GM18517 (cell line): Measurements from ENCODE around the gene PNMA6F.
"Not testable (repeated sequence)": the region's sequence is repeated elsewhere in the genome, so short reads cannot be mapped to it uniquely, and the experiment has no call there.

ENCODE experiments used
- ATAC-seq: cut with Tn5 transposase; IDR thresholded peaks from one replicate; pipeline ENCODE4 v1.9.1; 2021; ENCODE audit warnings: mild to moderate bottlenecking, moderate library complexity; ENCODE audit not compliant: unreplicated experiment

PNMA6F gene

DNA sequence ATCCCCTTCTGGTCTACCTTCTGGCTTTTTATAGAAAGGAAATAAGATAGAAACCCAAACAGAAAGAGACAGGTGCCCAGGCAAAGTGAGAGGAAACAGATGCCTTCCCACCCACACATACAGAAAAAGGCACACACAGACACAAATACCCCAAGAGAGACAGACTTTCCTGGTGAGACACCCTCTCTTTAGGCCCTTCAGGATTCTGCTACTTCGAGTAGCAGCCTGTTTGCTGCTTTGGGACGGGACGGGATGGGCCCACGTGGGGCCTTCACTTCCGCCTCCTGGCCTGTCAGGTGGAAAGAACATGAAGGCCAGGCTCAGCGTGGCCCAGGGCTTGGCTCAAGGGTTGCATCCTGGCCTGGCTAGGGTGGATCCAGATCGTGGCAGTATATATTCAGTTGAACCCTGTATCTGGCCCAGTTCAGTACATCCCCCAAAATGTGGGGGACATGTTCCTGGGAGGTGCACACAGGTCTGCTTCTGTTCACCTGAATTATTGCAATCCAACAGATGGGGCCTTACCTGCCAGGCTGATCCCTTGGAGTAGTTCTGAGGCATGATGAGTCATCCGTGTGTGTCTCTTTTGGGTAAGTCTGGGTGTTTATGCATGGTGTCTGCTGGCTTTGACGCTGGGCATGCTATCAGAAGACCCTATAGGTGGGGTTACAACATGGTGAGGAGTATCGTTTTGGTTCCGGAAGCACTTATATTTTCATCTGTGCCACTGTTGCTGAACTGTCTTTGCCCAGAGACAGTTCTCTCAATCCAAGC lies 14.7 kb upstream of the PNMA6F start:
- ATAC-seq = peak; percentile 60

DNA sequence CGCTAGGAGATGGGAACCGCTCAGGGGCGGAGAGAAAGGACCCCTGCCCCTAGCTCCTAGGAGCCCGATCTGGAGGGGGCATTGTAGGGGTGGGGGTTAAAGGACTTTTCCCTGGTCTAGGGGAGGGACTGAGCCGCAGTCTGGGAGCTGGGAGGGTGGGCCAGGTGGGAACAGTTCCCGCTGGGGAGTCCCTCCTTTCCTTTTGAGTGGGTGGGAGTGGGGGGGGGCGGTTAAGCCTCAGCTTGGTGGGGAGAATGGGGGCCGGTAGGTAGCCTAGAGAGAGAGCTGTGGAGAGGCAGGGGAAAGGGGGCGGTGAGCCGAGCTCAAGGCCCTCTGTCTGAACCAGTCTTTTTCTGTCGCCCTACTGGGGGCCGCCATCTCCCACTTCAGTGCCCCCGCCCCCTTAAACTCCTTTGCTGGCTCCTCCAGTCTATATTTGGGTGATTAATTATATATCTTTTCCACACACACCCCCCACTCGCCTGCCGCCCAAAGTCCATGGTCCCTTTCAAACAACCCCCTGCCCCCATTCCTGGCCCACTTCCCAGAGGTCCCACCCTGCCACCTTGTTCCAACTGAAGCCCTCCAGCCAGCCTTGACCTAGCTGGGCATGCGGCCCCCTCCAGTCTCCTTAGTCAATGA lies 13.2 kb upstream of the PNMA6F start:
- no peak for ATAC-seq

DNA sequence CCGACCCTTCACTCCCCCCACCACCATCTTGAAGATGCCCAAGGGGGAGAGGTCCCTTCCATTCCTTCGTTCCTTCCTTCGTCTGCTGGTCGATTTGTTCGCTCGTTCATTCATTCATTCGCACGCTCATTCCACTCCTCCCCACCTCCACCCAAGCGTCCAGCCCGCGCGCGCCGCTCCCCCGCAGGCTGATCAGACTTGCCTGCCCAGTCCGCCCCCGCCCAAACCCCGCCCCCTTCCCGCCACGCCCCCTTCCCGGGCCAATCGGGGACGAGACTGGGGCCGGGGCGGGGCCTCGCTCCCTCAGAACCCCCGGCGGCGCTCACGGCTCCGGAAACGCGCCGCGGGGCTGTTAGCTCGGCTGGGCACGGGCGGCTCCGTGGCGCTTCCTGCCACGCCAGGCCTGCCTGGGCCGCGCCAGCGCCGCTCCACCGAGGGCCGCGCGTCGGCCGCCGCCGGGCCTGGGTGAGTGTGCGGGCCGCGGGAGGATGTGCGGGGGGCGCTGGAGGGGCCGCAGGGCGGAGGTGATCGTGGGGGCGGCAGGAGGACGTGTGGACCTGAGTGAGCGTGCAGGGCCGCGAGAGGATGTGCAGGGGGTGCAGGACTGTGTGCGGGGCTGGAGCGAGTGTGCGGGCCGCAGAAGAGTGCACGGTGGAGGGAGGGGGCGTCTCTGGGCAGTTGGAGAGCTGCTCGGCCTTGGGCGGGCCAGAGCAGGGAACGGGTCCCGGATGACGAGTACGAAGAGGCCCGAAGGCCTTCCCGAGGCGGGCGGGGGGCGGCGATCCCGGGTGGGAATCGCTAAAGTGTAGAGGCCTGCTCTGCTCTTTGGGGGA lies 12.5 kb upstream of the PNMA6F start, which contains the start of gene ZNF275:
TSS of gene ZNF275 (plus strand) at position 333 of the 833 bp plus-strand sequence. CDS start 2,527 bp downstream, outside the sequence.
- peak; percentile 52 for ATAC-seq

DNA sequence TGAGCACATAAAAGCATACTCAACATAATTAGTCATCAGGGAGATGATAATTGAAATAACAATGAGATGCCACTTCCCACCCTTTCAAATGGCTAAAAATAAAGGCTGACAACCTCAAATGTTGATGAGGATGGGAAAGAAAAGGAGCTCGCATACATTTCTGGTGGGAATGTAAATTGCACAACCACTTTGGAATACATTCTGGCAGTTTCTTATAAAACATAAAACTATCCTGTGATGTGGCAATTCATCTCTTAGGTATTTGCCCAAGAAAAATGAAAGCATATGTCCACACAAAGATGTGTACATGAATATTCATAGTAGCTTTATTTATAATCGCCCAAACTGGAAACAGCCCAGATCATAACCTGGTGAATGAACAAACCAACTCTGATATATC lies 11.7 kb upstream of the PNMA6F start:
- no peak for ATAC-seq

DNA sequence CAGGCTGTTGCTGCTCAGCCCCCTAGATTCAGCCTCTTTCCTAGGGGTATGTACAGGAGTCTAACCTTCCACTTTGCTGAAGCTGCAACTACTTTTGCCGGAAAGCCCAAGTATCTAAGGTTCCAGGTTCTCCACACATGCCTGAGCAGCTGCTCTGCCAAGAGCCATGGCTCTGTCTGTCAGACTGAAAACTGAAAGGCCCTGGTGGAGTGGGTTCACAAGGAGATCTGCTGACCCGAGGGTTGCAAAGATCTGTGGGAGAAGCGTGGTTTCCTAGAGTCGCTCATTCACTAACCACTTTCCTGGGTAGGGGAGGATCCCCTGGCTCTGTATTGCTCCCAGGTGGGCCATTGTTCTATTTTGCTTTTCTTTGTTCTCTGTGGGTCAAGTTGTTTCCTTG lies 6.0 kb upstream of the PNMA6F start:
- no peak for ATAC-seq

DNA sequence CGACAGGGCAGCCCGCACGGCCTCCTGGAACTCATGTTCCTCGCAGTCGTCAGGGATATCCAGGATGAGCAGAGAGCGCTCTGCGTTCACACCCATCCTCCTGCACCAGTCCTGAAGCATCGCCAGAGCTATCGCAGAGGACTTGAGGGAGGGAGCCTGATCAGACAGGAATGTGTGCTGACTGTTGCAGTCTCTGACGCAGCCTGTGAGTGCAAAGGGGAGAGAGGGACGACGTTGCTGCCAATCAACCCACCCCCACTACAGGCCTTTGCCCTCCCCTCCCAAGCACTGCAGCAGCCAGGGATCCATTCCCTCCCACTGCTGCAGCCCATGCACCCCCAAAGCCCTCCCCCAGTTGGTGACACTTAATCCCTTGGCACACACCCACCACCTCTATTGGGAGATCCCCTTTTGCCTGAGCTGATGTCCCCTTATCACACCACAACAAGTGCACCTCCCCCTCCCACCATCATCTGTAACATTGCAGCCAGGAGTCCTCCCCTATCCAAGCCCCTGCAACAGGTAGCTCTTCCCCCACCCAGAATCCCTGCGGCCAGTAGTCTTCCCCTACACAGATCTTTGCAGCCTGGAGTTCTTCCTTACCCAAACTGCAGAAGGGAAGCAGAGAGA lies 897 bp downstream of the PNMA6F start:
- no peak for ATAC-seq

DNA sequence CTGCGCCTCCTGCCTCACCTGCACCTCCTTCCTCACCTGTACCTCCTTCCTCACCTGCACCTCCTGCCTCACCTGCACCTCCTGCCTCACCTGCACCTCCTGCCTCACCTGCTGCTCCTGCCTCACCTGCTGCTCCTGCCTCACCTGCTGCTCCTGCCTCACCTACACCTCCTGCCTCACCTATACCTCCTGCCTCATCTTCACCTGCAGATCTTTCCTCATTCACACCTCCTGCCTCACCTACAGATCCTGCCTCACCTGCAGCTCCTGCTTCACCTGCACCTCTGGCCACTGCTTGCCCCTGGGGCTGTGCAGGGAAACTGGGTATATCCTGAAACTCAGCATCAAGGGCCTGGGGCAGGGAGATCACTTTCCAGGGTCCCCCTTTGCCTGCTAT lies 1.5 kb downstream of the PNMA6F start:
- ATAC-seq = not testable (repeated sequence)

DNA sequence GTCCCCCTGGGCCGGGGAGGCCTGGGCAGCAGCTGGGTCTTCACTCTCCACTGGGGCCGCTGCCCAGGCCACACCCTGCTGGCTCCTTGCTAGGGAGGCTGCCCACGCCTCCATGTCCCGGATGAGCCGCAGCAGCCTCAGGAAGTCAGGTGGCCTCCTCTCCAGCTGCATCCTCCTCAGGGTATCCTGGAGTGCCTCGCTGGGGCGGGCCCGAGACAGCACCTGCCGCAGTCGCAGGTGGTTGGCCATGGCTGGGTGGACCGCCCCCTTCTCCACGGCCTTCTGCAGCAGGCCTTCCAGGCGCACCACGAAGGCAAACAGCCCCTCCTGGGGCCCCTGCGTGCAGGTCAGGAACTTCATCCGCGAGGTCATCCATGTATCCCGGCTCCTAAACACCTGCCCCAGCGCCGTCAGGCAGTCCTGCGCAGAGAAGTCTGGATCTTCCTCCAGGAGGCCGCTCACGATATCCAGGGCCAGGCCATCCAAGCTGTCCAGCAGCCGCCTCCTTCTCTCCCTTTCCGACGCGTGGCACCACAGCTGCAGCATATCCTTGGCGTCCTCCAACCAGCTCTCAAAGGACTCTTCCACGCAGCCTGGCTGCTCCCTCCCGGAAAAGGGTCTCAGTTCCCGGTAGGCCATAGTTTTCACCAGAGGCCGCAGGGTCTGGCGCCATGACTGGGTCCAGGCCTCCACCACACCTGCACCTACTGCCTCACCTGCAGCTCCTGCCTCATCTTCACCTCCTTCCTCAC lies 2.1 kb downstream of the PNMA6F start:
- ATAC-seq = no peak

DNA sequence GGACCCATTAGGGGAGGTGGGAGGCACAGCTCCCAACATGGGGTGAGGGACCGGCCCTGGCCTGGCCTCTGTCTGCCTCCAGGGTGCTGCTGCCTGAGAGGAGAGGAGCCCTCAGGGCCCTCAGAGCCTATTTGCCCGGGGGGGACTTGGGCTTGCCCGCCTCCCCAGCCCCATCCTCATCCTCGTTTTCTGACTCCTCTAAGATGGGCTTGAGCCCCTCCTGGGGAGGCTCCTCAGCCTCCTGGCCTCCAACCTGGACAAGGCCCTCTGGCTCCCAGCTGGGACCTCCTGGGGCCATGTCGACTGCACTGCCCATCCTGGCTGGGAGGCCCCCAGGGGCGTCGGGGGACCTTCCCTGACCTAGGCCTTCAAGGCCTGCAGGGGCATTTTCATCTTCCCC lies 2.8 kb downstream of the PNMA6F start:
- no peak for ATAC-seq

DNA sequence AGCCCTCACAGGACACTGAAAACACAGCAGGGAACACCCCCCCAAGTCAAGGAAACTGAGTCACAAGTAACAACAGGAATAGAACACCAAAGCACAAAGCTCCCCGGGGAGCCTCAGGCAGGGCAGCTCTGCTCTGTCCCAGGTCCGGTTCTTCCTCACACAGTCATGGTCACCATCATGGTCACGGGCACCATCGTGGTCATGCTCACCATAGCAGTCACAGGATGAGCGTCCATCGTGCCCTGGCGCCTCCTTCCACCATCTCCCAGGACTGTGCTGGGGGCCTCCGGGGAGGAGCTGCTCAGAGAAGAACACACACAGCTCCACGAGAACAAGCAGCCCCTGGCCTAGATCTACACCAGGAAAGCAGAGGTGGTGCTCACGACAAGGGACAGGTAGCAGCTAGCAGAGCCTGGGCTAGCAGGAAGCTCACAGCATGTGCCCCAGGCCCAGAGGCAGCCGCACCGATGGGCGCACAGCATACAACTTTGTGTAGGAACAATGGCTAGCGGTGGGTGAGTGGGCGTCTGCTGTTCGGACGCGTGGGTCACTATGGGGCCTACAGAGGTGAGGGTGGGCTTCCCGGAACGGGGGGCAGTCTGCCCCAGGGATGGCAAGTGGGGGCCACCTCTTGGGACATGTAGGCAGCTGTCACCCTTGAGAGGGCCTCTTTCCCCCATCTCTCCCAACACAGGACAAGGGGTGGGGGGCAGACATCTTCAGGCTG lies 3.4 kb downstream of the PNMA6F start:
- ATAC-seq = no peak

DNA sequence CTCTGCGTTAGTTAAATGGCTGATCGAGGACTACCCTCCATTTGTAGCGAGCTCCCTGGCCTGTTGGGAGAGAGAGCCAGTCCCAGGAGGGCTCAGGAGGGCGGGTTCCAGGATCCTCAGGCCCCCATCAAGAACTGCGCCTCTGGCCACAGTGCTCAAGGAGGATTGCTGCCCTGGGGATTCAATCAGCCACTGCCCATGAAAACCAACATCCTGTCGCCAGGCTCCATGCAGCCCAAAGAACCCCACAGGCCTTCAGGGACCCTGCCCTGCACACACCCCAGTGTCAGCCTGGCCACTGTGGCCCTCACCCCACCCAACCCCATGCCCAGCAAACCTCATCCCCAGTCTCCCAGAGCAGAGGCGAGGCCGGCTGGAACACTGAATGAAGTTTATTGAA lies 4.3 kb downstream of the PNMA6F start:
- no peak for ATAC-seq

DNA sequence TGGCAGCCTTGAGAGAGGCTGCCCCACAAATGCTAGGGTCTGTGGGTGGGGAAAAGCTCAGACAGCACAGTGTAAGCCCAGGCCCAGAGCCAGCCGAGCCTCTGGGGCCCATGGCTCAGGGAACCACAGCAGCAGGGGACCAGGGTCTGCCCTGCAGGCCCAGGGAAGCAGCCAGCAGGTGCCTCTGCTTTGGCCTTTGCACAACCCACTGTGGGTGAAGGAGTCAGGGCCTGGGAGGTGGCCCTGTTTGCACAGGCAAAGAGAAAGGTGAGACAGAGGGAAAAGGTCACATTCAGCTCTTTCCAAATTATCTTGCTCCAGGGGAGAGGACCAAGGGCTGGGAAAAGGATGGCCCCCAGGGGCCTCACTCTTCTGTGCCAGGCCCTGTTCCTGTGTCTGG lies 8.7 kb downstream of the PNMA6F start:
- ATAC-seq = no peak

DNA sequence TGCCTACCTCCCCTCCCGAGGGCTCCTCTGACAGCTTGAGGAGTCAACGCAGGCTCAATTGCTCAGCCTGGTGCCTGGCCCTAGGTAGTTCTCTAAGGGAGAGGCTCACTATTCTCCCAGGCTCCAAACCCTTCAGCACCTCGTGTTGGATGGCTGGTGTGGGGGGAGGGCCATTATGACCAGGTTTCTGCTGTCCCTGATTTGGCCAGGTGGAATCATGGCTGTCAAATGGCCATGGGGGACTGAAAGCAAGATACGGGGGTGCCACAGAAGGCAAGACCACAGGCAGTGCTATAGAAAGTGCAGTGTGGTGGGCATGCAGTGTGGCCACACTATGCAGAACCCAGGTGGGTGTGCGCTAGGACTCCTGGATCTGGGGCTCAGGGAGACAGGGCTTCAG lies 9.5 kb downstream of the PNMA6F start:
- ATAC-seq = no peak

DNA sequence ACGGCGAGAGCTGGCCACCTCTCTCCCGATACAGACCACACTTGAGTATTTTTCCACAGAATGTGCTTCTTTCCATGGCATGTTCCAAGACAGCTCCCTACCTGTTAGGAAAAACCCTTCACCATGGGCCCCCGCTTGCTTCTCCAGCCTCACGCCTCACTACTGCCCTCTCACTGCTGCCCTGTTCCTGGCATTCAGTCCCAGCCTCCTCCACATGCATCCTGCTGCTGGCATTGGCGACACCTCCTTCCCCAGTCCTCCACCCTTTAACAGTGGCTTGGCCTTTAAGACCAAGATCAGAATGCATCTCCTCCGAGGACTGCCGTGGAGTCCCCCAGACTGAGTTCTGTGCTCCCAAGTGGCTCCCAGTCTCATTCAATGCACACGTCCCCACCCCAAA lies 10.7 kb downstream of the PNMA6F start:
- ATAC-seq = no peak

DNA sequence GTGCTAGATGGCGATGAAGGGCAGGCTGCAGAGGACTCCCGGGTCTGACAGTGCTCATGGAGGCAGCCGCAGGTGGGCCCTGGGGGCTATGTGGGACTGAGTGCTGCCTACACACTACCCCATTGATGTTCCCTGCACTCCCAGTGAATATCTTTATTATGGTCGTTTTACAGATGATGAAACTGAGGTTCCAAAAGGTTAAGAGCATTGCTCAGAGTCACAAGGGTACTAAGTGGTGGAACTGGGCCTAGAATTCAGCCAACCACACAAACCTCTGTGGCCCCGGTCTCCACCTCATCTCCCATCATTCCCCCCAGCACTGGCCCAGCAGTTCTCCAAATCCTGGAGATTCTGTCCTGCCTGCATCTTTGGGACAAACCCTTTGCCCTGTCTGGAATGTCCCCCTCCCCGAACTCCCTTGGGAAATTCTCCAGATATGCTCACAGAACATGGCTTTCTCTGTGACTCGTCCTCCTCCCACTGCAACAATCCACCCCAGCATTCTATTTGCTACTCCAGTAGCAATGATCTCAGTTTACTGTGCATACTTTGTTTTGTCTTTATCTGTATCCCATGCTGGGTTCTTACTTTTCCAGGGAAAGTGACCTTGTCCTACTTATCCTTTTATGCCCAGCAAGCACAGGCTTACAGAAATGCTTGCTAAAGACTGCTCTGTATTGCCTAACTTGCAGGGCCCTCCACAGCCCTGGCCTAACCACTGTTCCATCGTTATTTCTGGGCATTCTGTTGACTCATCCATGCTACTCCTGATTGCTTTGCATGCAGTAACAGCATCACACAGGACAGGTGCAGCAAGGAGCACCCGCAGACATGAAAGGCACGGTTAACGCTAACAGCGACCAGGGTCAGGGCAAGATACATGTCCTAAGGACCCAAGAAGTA lies 14.0 kb downstream of the PNMA6F start:
- ATAC-seq = no peak

DNA sequence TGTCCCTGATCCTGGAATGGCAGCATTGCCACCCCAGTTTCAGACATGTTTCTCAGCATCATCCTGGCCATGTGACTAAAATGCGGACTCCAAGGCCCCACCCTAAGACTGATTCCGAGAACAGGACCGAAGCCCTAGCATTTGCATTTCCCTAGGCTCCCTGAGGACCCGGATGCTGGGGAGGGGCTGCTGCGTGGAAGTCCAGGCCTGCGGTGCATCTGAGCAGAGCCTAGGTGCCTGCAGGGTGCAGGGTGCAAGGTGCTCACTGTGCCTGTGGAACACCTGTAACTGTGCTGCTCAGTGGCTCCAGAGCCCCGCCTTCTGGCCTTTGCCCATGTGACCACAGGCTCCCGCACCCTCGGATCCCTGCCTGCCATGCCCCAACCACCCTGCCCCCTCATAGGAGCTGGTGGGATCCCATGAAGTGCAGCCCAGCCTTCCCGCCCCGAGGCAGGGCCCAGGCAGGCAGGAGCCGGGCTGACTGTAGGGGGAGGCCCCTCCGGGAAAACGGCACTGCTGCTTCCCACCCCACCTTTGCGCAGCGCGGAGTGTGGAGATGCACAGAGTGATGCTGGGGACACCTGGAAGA lies 14.9 kb downstream of the PNMA6F start:
- no peak for ATAC-seq

DNA sequence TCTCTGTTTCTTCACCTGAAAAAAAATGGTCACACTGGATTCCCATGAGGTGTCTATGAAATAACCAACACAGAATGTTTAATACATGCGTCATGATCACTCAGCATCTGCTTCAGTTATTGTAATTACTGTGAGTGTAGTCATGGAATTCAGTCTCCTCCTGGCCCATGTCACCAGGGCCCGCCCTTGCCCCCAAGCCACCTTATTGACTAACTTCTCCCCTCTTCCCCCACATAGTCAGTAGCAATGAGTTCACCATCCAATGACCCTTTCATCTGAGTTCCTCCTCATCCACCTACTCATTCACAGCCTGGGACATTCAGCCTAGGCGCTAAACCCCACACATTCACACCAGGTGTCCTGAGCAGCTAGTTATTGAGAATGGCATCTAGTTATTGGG lies 15.6 kb downstream of the PNMA6F start:
- ATAC-seq = no peak

DNA sequence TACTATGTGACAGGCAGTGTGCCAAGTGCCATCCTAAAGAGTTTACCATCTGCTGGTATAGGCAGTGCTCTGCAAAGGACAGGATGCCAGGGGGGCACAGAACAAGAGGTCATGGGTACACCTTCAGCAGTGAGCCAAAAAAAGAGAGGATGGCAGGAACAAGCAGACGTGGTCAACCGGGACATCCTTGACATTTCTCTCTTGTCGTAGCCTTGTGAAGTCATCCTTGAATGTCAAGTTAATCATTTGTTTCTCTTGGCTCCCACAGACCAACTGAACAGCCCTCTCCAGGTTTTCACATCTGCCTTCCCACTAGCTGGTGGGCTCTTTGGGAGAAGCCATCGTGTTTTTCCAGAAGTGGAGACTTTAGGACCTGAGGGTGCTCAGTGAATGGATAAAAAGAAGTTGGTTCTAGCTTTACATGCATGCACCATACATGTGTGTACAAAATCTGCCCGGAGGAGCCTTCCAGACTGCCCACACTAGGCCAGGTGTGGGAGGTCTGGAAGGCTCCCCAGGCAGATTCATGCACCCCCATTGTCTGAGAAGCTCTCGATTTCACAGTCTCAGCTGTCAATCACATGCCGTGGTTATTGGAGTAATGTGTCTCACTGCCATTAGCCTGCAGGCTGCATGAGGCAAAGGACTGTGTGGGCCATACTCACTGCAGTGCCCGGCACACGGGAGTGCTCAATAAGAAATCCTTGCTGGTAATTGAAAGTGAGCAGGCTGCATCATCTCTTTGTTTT lies 16.4 kb downstream of the PNMA6F start:
- no peak for ATAC-seq
